Right ventricle myocardium superior (tissue), 1 donor: ENCODE results near the gene FSHR. TPM values are rescaled to one million over a fixed set of nuclear protein-coding genes. Genes with fewer than 3 reads are reported as not detected.

Source experiments
- ATAC-seq: fragments of 200-7000 bp; cut with Tn5 transposase; one replicate; pipeline ENCODE4 v1.9.1; 2020; ENCODE audit warnings: mild to moderate bottlenecking; ENCODE audit not compliant: poor library complexity
- DNase-seq: peaks from one replicate; pipeline ENCODE4 v3.0.0-alpha.2; 2020
- intact Hi-C: fragments of 100-400 bp; cut with DNase I; formaldehyde crosslinking; loops from one replicate; pipeline ENCODE4 v1.11.2; 2022
- microRNA-seq: library from miRNA; unstranded; fragments of <30 nt; microRNA quantifications from one replicate; pipeline ENCODE4 v1.2.0, GENCODE V29; 2020
- total RNA-seq: library from RNA; stranded (reverse); fragmentation: NEBNext Ultra II Directional; extraction: Animal tissue kit (Norgen Biotek cat#: 25700); gene quantifications from one replicate; pipeline ENCODE4 v1.2.1, GENCODE V29; 2021
- donor health status: DM: no; HTN: yes; CAD: no; lungs with severe emphysema.

The FSHR gene
- total RNA-seq, 1 donor from 2014 or later: 0.46 TPM

GRCh38 chr2:48939232-48939631 is 215.1 kb downstream of the FSHR start:
- no peak for ATAC-seq
- intact Hi-C loops: no loop called here
- DNase-seq: no peak

GRCh38 chr2:48938231-48938630 is 216.1 kb downstream of the FSHR start:
- intact Hi-C loops: no loop called here
- DNase-seq (no peak), ATAC-seq (no peak)

- intact Hi-C loops: no loop called here
- DNase-seq (no peak), ATAC-seq (no peak)
Measured at GRCh38 chr2:48934807-48935206, 219.5 kb downstream of the FSHR start.

DNA sequence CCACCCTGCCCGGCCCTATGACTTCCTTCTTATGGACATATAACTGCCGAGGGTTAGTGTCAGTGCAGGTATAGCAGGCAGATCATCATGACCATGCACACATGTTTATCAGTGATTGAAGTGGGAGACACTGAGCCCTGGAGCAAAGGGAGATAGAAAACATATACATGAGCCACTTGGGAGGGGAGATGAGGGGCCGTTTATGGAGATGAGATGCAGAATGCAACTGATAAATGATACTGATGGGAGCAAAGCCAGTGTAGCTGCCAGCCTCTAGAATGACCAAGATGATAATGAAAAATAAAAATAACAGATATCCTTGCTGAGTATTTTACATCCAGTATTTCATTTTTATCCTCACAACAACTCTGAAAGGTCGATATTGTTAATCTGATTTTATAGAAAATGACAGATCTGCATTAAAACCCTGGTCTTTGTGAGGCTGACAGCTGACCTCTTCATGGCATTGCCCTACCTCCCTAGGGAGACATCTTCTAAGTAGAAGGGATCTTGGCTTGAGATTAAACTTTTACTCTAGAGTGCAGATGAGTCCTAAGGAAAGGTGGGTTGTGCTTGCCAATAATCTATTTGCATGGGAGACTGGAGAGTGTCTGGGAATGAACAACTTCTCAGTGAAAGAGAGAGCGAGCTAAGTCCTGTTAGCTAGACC is 220.4 kb downstream of the FSHR start:
- DNase-seq (no peak), ATAC-seq (no peak)
- intact Hi-C loops: no loop called here

GRCh38 chr2:48932667-48933066 is 221.6 kb downstream of the FSHR start:
- ATAC-seq: no peak
- no peak for DNase-seq
- intact Hi-C loops: no loop called here

- DNase-seq (no peak), ATAC-seq (no peak)
Measured at GRCh38 chr2:48929571-48930301, 224.6 kb downstream of the FSHR start.

GRCh38 chr2:48927355-48927754 is 227.0 kb downstream of the FSHR start:
- no peak for ATAC-seq

More at GRCh38 chr2:48929571-48930301, 224.6 kb downstream of the FSHR start:
- intact Hi-C loops: no loop called here

GRCh38 chr2:48915884-48916283 is 238.4 kb downstream of the FSHR start:
- intact Hi-C loops: no loop called here
- ATAC-seq: no peak
- no peak for DNase-seq

More at GRCh38 chr2:48927355-48927754, 227.0 kb downstream of the FSHR start:
- intact Hi-C loops: no loop called here
- DNase-seq: no peak

DNA sequence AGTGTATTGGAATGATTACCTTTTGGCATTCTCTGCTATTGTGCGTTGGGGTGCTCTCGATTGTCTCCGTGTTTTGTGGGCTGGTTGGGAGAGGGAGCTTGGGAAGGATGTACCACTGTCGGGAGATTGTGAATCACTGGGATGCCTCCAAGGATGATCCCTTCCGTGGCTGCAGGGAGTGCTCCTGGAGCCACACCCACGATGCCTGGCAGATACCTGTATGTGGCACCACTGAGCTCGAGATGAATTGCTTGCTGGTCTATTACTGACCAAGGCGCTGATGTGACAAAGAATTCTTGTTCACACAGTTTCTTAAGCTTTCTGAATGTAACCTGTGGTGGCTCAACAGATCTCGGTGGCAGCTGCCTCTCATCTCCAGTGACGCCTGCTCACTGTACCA is 239.1 kb downstream of the FSHR start:
- DNase-seq (no peak), ATAC-seq (no peak)
- intact Hi-C loops: no loop called here

GRCh38 chr2:48914477-48915089 is 239.7 kb downstream of the FSHR start:
- DNase-seq: no peak
- no peak for ATAC-seq
- intact Hi-C loops: no loop called here

Small RNA genes within 50 kb of the gene (microRNA-seq; reads per million reads assigned to microRNA genes)
- gene MIR548BA: not detected
